CD14-positive monocyte (primary cell): Measurements from ENCODE around the gene PSMC5. TPM values are rescaled to one million over a fixed set of nuclear protein-coding genes. Genes with fewer than 3 reads are reported as not detected.

ENCODE experiments used
- DNase-seq, 3 donors: peaks; one replicate each; pipeline ENCODE4 v3.0.0-alpha.2; 2011 to 2022
- H2AFZ ChIP-seq: 2 replicates; pipeline ENCODE4 v1.6.0; 2012; ENCODE audit warnings: mild to moderate bottlenecking, low read depth, low read length, inconsistent platforms; ENCODE audit not compliant: insufficient read depth, poor library complexity, severe bottlenecking
- H3K27ac ChIP-seq, 2 donors: 1 replicate in 1 of 2; 2 replicates in 1 of 2; pipeline ENCODE4 v1.5.1; 2012 to 2013; ENCODE audit warnings: low read length in 2 of 2, control low read depth in 1 of 2, inconsistent platforms in 1 of 2, low read depth in 1 of 2, mild to moderate bottlenecking in 1 of 2
- H3K27me3 ChIP-seq, 2 donors: one replicate each; pipeline versions ENCODE4 v1.6.0 to v1.6.1; 2011 to 2013; ENCODE audit warnings: low read length in 2 of 2; ENCODE audit not compliant: control insufficient read depth in 2 of 2, insufficient read depth in 2 of 2
- H3K36me3 ChIP-seq, 2 donors: replicated peaks in 1 of 2; 1 replicate in 1 of 2; 2 replicates in 1 of 2; pipeline versions ENCODE4 v1.5.1 to v1.6.1; 2012 to 2013; ENCODE audit warnings: low read length in 2 of 2, control low read depth in 1 of 2, inconsistent platforms in 1 of 2, mild to moderate bottlenecking in 1 of 2; ENCODE audit not compliant: insufficient read depth in 2 of 2, control insufficient read depth in 1 of 2
- H3K4me1 ChIP-seq, 2 donors: 1 replicate in 1 of 2; 2 replicates in 1 of 2; pipeline versions ENCODE4 v1.5.1 to v1.6.1; 2012 to 2013; ENCODE audit warnings: low read length in 2 of 2, control low read depth in 1 of 2, inconsistent platforms in 1 of 2, mild to moderate bottlenecking in 1 of 2, moderate library complexity in 1 of 2; ENCODE audit not compliant: insufficient read depth in 2 of 2, control insufficient read depth in 1 of 2
- H3K4me2 ChIP-seq: replicated peaks from 2 replicates; pipeline ENCODE3; 2012; ENCODE audit warnings: low read length, moderate library complexity, mild to moderate bottlenecking; ENCODE audit not compliant: poor library complexity, severe bottlenecking; ENCODE audit errors: extremely low read depth
- H3K4me3 ChIP-seq, 3 experiments: fragments of 200-600 bp in 1 of 3; sonication (generic) in 1 of 3; replicated peaks in 1 of 3; 1 replicate in 2 of 3; 2 replicates in 1 of 3; pipeline ENCODE4 v1.5.1; 2011 to 2013; ENCODE audit warnings: low read length in 3 of 3, mild to moderate bottlenecking in 3 of 3, control low read depth in 2 of 3, low read depth in 2 of 3, inconsistent platforms in 1 of 3, moderate library complexity in 1 of 3
- H3K79me2 ChIP-seq: 2 replicates; pipeline ENCODE4 v1.6.0; 2012; ENCODE audit warnings: mild to moderate bottlenecking, control low read depth, inconsistent platforms, low read length, moderate library complexity; ENCODE audit not compliant: insufficient read depth
- H3K9ac ChIP-seq: 2 replicates; pipeline ENCODE4 v1.6.0; 2017; ENCODE audit warnings: low read length, mild to moderate bottlenecking; ENCODE audit not compliant: insufficient read depth, poor library complexity, severe bottlenecking
- H3K9me3 ChIP-seq, 2 donors: replicated peaks in 1 of 2; 1 replicate in 1 of 2; 2 replicates in 1 of 2; pipeline versions ENCODE4 v1.5.1 to v1.6.1; 2012 to 2013; ENCODE audit warnings: low read length in 2 of 2, control low read depth in 1 of 2; ENCODE audit not compliant: control insufficient read depth in 1 of 2, insufficient read depth in 1 of 2
- H4K20me1 ChIP-seq: 2 replicates; pipeline ENCODE4 v1.6.0; 2012; ENCODE audit warnings: mild to moderate bottlenecking, low read length, control low read depth, moderate library complexity; ENCODE audit not compliant: insufficient read depth
- H3K27ac Mint-ChIP-seq, 7 donors: one replicate each; pipeline ENCODE4 v1.8.0; 2020; ENCODE audit warnings: mild to moderate bottlenecking in 7 of 7, mixed read lengths in 7 of 7, moderate library complexity in 6 of 7, inconsistent platforms in 2 of 7
- H3K27me3 Mint-ChIP-seq, 3 donors: one replicate each; pipeline ENCODE4 v1.8.0; 2021 to 2022; ENCODE audit warnings: low read depth in 3 of 3, mild to moderate bottlenecking in 3 of 3, mixed read lengths in 3 of 3, moderate library complexity in 3 of 3, inconsistent platforms in 1 of 3
- H3K36me3 Mint-ChIP-seq, 2 donors: one replicate each; pipeline ENCODE4 v1.8.0; 2020; ENCODE audit warnings: mixed read lengths in 2 of 2, inconsistent platforms in 1 of 2, mild to moderate bottlenecking in 1 of 2
- H3K4me1 Mint-ChIP-seq: one replicate; pipeline ENCODE4 v1.8.0; 2020; ENCODE audit warnings: mild to moderate bottlenecking, mixed read lengths
- H3K4me3 Mint-ChIP-seq, 2 donors: one replicate each; pipeline ENCODE4 v1.8.0; 2020; ENCODE audit warnings: mild to moderate bottlenecking in 2 of 2, mixed read lengths in 2 of 2, moderate library complexity in 1 of 2
- H3K9me3 Mint-ChIP-seq, 7 donors: one replicate each; pipeline ENCODE4 v1.8.0; 2020 to 2022; ENCODE audit warnings: mixed read lengths in 7 of 7, mild to moderate bottlenecking in 6 of 7, moderate library complexity in 6 of 7, inconsistent platforms in 2 of 7
- CTCF ChIP-seq: fragments of 200-600 bp; IDR thresholded peaks from one replicate; pipeline ENCODE4 v1.8.0; 2022; ENCODE audit warnings: antibody characterized with exemption, mild to moderate bottlenecking
- WGBS: methylation state at CpG from one replicate; pipeline ENCODE4 v1.1.5; 2013; ENCODE audit warnings: missing lambda C conversion rate; ENCODE audit not compliant: insufficient coverage; 5-methylcytosine and 5-hydroxymethylcytosine counted together
- intact Hi-C, 2 donors: fragments of 100-400 bp; cut with micrococcal nuclease; formaldehyde crosslinking; loops; one replicate each; pipeline versions ENCODE4 v1.15.0 to v1.15.1; 2023
- polyA plus RNA-seq, 3 donors: library from polyadenylated mRNA; depleted of rRNA in 1 of 3; unstranded in 2 of 3; stranded (reverse) in 1 of 3; fragments of 300-500 nt in 2 of 3; fragments of >200 nt in 1 of 3; fragmentation: Illumina TruSeq in 2 of 3; gene quantifications; 1 replicate in 2 of 3; 2 replicates in 1 of 3; pipeline ENCODE4 v1.2.3, GENCODE V29; 2012 to 2021

Gene PSMC5
- polyA plus RNA-seq, 3 donors, result 82.8 to 97.2 (median 88.3) TPM

GRCh38 chr17:63837480-63837879 is 10.2 kb downstream of the PSMC5 start:
- peaks cover 0 to 3% (median 1%) of the 10 kb centered on the region in 3 donors for H3K27me3 Mint-ChIP-seq
- peak overlapping the region in 1 of 7 donors; percentile 58 for H3K27ac Mint-ChIP-seq
- H3K36me3 Mint-ChIP-seq, result peaks cover 37 to 52% of the 10 kb centered on the region in 2 donors
- H3K4me3 ChIP-seq, result no peak overlapping the region
- no peak for TF ChIP-seq CTCF
- no peaks in the 10 kb centered on the region for H3K27me3 ChIP-seq
- H4K20me1 ChIP-seq, result peaks cover 95% of the 10 kb centered on the region
- H3K9me3 Mint-ChIP-seq, result no peaks in the 10 kb centered on the region
- H3K4me2 ChIP-seq, result no peak overlapping the region
- H3K9ac ChIP-seq, result no peak overlapping the region
- WGBS, result 89% methylated on average over 12 of the region's 12 CpGs
- H3K36me3 ChIP-seq, result peaks cover 42 to 54% of the 10 kb centered on the region in 2 donors
- H3K4me1 Mint-ChIP-seq, result peaks cover 45% of the 10 kb centered on the region
- no peak overlapping the region for H3K4me3 Mint-ChIP-seq
- no peak for DNase-seq
- no peaks in the 10 kb centered on the region for H3K9me3 ChIP-seq
- intact Hi-C loops, result no loop called here
- peaks cover 84% of the 10 kb centered on the region for H3K79me2 ChIP-seq
- H3K27ac ChIP-seq, result no peak overlapping the region
- H3K4me1 ChIP-seq, result peaks cover 41 to 48% of the 10 kb centered on the region in 2 donors
- no peak overlapping the region for H2AFZ ChIP-seq

DNA sequence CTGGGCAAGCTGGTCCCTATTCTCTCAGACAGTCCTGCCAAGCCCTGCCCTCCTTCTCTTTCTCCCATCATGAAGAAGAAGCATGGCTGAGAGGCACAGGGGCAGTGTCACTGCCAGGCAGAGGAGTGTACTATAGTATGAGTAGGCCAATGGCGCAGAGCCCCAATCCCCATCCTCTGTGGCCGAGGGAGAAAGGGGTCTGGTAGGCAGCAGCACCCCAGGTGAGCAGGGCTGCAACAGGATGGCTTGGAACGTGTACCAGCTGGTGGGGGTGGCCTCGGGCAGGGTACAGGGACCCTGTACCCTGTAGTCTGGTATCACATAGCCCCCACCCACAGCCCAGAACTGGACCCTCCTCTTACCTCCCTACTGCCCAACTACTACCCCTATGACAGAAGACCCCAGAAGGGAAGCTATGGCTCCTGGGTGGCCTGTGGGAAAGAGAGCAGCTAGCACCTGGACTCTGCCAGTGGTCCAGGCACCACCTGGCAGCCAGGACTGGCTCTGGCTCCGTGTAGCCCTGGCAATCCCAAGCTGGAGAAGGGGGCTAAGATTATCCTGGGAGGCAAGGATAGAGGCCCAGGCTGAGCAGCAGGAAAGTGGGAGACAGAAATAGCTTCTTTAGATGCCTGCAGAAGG is 10.8 kb downstream of the PSMC5 start:
- H3K4me3 ChIP-seq, result no peak overlapping the region
- peak overlapping the region; percentile 8 for H3K9ac ChIP-seq
- H2AFZ ChIP-seq, result no peak overlapping the region
- DNase-seq, result no peak
- peaks cover 36 to 48% of the 10 kb centered on the region in 2 donors for H3K36me3 ChIP-seq
- Mint-ChIP-seq H3K27me3 (peaks cover 0 to 3% (median 1%) of the 10 kb centered on the region in 3 donors), H3K36me3 (peaks cover 31 to 46% of the 10 kb centered on the region in 2 donors), H3K4me3 (no peak overlapping the region), H3K4me1 (peaks cover 45% of the 10 kb centered on the region), H3K27ac (peak overlapping the region in 4 of 7 donors; percentile 16 to 72 (median 38)), H3K9me3 (no peaks in the 10 kb centered on the region)
- peaks cover 90% of the 10 kb centered on the region for H4K20me1 ChIP-seq
- intact Hi-C loops, result no loop called here
- no peak overlapping the region for H3K4me2 ChIP-seq
- no peaks in the 10 kb centered on the region for H3K9me3 ChIP-seq
- peaks cover 84% of the 10 kb centered on the region for H3K79me2 ChIP-seq
- 86% methylated on average over 3 of the region's 5 CpGs for WGBS
- no peaks in the 10 kb centered on the region for H3K27me3 ChIP-seq
- TF ChIP-seq CTCF, result no peak
- peaks cover 41 to 48% of the 10 kb centered on the region in 2 donors for H3K4me1 ChIP-seq
- peak overlapping the region in 1 of 2 donors; percentile 69 for H3K27ac ChIP-seq
